Measurements from ENCODE around the gene MICU1.
"Not testable (repeated sequence)": the region's sequence is repeated elsewhere in the genome, so short reads cannot be mapped to it uniquely, and the experiment has no call there.

MICU1 gene

GRCh38 chr10:72338180-72338579 lies 287.7 kb downstream of the MICU1 start:
- DNase-seq, result no peak

- DNase-seq, result no peak
Measured at GRCh38 chr10:72337722-72338121, 288.2 kb downstream of the MICU1 start.

- DNase-seq, result peak; percentile 78
Measured at GRCh38 chr10:72337039-72337629, 288.7 kb downstream of the MICU1 start.

- DNase-seq, result no peak
Measured at GRCh38 chr10:72336259-72337038, 289.4 kb downstream of the MICU1 start.

GRCh38 chr10:72335394-72336258 lies 290.3 kb downstream of the MICU1 start:
- peak; percentile 59 for DNase-seq

- DNase-seq, result peak; percentile 81
Measured at GRCh38 chr10:72334825-72335393, 291.0 kb downstream of the MICU1 start.

- peak; percentile 49 for DNase-seq
Measured at GRCh38 chr10:72334196-72334824, 291.6 kb downstream of the MICU1 start.

- DNase-seq, result no peak
Measured at GRCh38 chr10:72333112-72334015, 292.5 kb downstream of the MICU1 start.

GRCh38 chr10:72332423-72333111 lies 293.3 kb downstream of the MICU1 start:
- peak; percentile 83 for DNase-seq

GRCh38 chr10:72331575-72332422 lies 294.1 kb downstream of the MICU1 start:
- DNase-seq, result peak; percentile 98

GRCh38 chr10:72330069-72330426 lies 295.8 kb downstream of the MICU1 start:
- no peak for DNase-seq

GRCh38 chr10:72329290-72330068 lies 296.4 kb downstream of the MICU1 start:
- peak; percentile 42 for DNase-seq

GRCh38 chr10:72328829-72329204 lies 297.1 kb downstream of the MICU1 start:
- DNase-seq, result peak; percentile 53

GRCh38 chr10:72328045-72328828 lies 297.6 kb downstream of the MICU1 start:
- DNase-seq, result peak; percentile 77

GRCh38 chr10:72326665-72327603 lies 298.9 kb downstream of the MICU1 start:
- DNase-seq, result peak; percentile 56

- DNase-seq, result not testable (repeated sequence)
Measured at GRCh38 chr10:72325243-72326175, 300.4 kb downstream of the MICU1 start.
